GM18526 (cell line): ENCODE measurements around the gene LARP4B.
A peak's percentile ranks its signal among the peaks of the same experiment; 100 is the strongest.

ENCODE experiments used
- POLR2A ChIP-seq: IDR thresholded peaks from 3 replicates; pipeline ENCODE4 v1.6.1; 2011; ENCODE audit not compliant: insufficient read length; ENCODE audit errors: extremely low read depth

Gene LARP4B

GRCh38 chr10:931326-932318 is at the start of gene LARP4B:
TSS of gene LARP4B (minus strand) at chr10:931705. CDS start at chr10:885721, 45,984 bp downstream.
- TF ChIP-seq POLR2A: peak; percentile 54

GRCh38 chr10:980468-981093 is 49.1 kb upstream of the LARP4B start:
- TF ChIP-seq POLR2A: no peak

- TF ChIP-seq POLR2A: no peak
These were observed 47.4 kb upstream of the LARP4B start for GRCh38 chr10:978826-979421.

DNA sequence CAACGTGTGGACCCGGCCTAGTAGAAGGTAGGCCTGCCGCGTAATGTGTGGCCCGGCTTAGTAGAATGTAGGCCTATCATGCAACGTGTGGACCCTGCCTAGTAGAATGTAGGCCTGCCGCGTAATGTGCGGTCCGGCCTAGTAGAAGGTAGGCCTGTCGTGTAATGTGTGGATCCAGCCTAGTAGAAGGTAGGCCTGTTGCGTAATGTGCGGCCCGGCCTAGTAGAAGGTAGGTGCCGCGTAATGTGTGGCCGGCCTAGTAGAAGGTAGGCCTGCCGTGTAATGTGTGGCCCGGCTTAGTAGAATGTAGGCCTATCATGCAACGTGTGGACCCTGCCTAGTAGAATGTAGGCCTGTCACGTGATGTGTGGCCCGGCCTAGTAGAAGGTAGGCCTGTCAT is 44.8 kb upstream of the LARP4B start:
- no peak for TF ChIP-seq POLR2A

- no peak for TF ChIP-seq POLR2A
These were observed 43.2 kb upstream of the LARP4B start for GRCh38 chr10:974785-975074.

GRCh38 chr10:974038-974784 is 42.7 kb upstream of the LARP4B start:
- no peak for TF ChIP-seq POLR2A

- no peak for TF ChIP-seq POLR2A
These were observed 41.3 kb upstream of the LARP4B start for GRCh38 chr10:972763-973162.

- TF ChIP-seq POLR2A: no peak
These were observed 40.1 kb upstream of the LARP4B start for GRCh38 chr10:971613-972012.

GRCh38 chr10:971150-971542 is 39.6 kb upstream of the LARP4B start:
- no peak for TF ChIP-seq POLR2A

- no peak for TF ChIP-seq POLR2A
These were observed 39.0 kb upstream of the LARP4B start for GRCh38 chr10:970311-971149.

- no peak for TF ChIP-seq POLR2A
These were observed 38.1 kb upstream of the LARP4B start for GRCh38 chr10:969473-970150.

DNA sequence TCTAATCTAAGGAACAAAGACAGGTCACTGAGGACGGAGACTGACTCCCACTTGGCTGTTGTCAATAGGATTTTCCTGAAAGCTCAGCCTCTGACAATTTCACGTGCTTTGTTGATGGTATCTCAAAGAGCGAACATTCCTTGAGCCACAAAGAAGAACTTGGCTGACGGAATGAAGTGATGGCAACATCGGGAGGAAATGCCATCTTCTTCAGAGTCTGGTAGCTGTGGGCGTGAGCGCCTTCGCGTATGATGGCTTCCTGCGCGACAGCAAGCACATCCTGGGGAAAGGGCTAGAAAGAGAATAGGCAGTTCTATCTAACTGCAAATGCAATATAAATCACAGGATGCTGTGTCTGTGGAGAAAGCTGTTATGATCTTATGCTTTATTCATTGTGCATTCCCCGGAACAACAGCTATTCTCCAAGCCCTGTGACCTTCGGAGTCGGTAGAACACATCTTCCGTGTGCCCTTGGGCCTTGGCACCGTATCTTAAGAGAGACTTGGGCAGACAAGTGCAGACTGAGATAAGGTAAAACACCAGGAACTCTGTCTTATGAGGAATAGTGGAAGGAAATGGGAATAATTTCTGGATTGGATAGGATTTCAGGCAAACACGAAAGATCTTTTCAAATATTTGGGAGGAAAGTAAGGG is 37.2 kb upstream of the LARP4B start:
- no peak for TF ChIP-seq POLR2A

GRCh38 chr10:966466-967235 is 35.1 kb upstream of the LARP4B start:
- TF ChIP-seq POLR2A: no peak
